Activated CD8-positive, alpha-beta memory T cell treated with anti-CD3 and anti-CD28 coated beads, Interleukin-2, amount 10 ng/mL, durations not matched to agents 7 days and 5 days (primary cell): Measurements from ENCODE around the gene HNRNPM. TPM values are rescaled to one million over a fixed set of nuclear protein-coding genes. Genes with fewer than 3 reads are reported as not detected.

ENCODE experiments used
- ATAC-seq: fragments of 150-1000 bp; cut with Tn5 transposase; one replicate; pipeline ENCODE4 v1.10.0; 2021; ENCODE audit warnings: moderate library complexity
- CTCF ChIA-PET: fragments of 350-600 bp; sonication (Branson Sonifier 250); formaldehyde crosslinking; loops from one replicate; lab custom pipeline; 2021; ENCODE audit warnings: antibody characterized with exemption; lab: Charles Lee
- DNase-seq: peaks from one replicate; pipeline ENCODE4 v3.0.0-alpha.2; 2020
- H3K27ac Mint-ChIP-seq: one replicate; pipeline ENCODE4 v1.8.0; 2021; ENCODE audit warnings: mild to moderate bottlenecking, mixed read lengths
- H3K27me3 Mint-ChIP-seq: one replicate; pipeline ENCODE4 v1.8.0; 2021; ENCODE audit warnings: mixed read lengths
- H3K36me3 Mint-ChIP-seq: one replicate; pipeline ENCODE4 v1.8.0; 2021; ENCODE audit warnings: mild to moderate bottlenecking, mixed read lengths
- H3K4me1 Mint-ChIP-seq: one replicate; pipeline ENCODE4 v1.8.0; 2021; ENCODE audit warnings: mixed read lengths
- H3K4me3 Mint-ChIP-seq: one replicate; pipeline ENCODE4 v1.8.0; 2021; ENCODE audit warnings: mild to moderate bottlenecking, moderate library complexity, mixed read lengths
- H3K9me3 Mint-ChIP-seq: one replicate; pipeline ENCODE4 v1.8.0; 2022; ENCODE audit warnings: low read depth, mixed read lengths
- total RNA-seq, 2 experiments: library from RNA; stranded (reverse); gene quantifications; one replicate each; pipeline ENCODE4 v1.2.3, GENCODE V29; 2021

The HNRNPM gene
- total RNA-seq, 2 experiments from 2014 or later = 226 to 309 TPM

GRCh38 chr19:8501516-8501915 is 56.7 kb downstream of the HNRNPM start:
- no peaks in the 10 kb centered on the region for H3K9me3 Mint-ChIP-seq
- peaks cover 19% of the 10 kb centered on the region for H3K4me1 Mint-ChIP-seq
- ATAC-seq (no peak), DNase-seq (no peak)
- no peaks in the 10 kb centered on the region for H3K36me3 Mint-ChIP-seq
- no peak overlapping the region for H3K4me3 Mint-ChIP-seq
- no peaks in the 10 kb centered on the region for H3K27me3 Mint-ChIP-seq
- CTCF ChIA-PET = no interaction called here
- no peak overlapping the region for H3K27ac Mint-ChIP-seq

- DNase-seq (no peak), ATAC-seq (no peak)
- Mint-ChIP-seq H3K4me1 (peaks cover 20% of the 10 kb centered on the region), H3K9me3 (no peaks in the 10 kb centered on the region), H3K27me3 (no peaks in the 10 kb centered on the region), H3K27ac (no peak overlapping the region), H3K4me3 (no peak overlapping the region), H3K36me3 (no peaks in the 10 kb centered on the region)
- CTCF ChIA-PET = no interaction called here
These were observed 57.2 kb downstream of the HNRNPM start for GRCh38 chr19:8501981-8502380.

- H3K4me1 Mint-ChIP-seq = peaks cover 20% of the 10 kb centered on the region
- H3K36me3 Mint-ChIP-seq = no peaks in the 10 kb centered on the region
- ATAC-seq (no peak), DNase-seq (no peak)
- CTCF ChIA-PET = interaction anchor here (0.9 to 1.6 kb wide), 4 partner anchors 9 to 77 kb away, joined by 3 to 6 read pairs (median 3); no protein-coding TSS in a partner anchor
- no peaks in the 10 kb centered on the region for H3K9me3 Mint-ChIP-seq
- no peak overlapping the region for H3K4me3 Mint-ChIP-seq
- H3K27ac Mint-ChIP-seq = no peak overlapping the region
- H3K27me3 Mint-ChIP-seq = no peaks in the 10 kb centered on the region
These were observed 58.7 kb downstream of the HNRNPM start for GRCh38 chr19:8503510-8503909.

DNA sequence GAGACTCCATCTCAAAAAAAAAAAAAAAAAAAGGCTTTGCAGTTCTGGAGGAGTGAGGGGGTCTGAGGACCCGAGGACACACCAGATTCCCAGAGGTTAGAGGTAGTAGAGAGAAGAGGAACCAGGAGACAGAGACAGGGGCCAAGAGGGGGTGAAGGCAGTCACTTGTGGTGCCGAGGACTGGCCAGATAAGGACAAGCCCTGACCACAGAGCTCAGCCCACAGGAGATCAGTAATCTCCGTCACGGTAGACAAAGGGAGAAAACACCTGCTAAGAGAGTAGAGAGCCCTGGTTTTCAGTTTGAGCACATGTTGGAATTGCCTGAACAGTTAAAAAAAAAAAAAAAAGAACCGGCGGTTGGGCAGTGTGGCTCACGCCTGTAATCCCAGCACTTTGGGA is 59.4 kb downstream of the HNRNPM start:
- Mint-ChIP-seq H3K36me3 (no peaks in the 10 kb centered on the region), H3K27ac (no peak overlapping the region), H3K9me3 (no peaks in the 10 kb centered on the region), H3K4me3 (no peak overlapping the region), H3K27me3 (no peaks in the 10 kb centered on the region), H3K4me1 (peaks cover 20% of the 10 kb centered on the region)
- DNase-seq = no peak
- ATAC-seq = no peak
- CTCF ChIA-PET = interaction anchor here (0.9 to 4.0 kb wide), 8 partner anchors 10 to 92 kb away, joined by 3 to 40 read pairs (median 9); partner anchors contain the start of genes HNRNPM, MARCHF2 and ZNF414

DNA sequence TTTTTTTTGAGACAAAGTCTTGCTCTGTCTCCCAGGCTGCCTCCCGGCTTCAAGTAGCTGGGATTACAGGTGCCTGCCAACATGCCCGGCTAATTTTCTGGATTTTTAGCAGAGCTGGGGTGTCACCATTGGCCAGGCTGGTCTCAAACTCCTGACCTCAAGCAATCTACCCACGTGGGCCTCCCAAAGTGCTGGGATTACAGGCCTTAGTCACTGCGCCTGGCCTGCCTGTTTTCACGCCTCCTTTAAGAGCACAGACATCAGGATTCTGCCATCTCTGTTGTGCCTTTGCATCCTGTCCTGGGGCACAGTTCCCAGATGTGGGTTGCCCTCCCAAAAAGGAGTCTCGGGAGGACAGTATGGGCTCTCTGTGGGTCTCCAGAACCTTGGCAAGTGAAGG is 60.1 kb downstream of the HNRNPM start:
- H3K4me1 Mint-ChIP-seq = peaks cover 20% of the 10 kb centered on the region
- H3K36me3 Mint-ChIP-seq = no peaks in the 10 kb centered on the region
- CTCF ChIA-PET = interaction anchor here (0.7 to 4.0 kb wide), 13 partner anchors 9 to 165 kb away, joined by 3 to 40 read pairs (median 7); partner anchors contain the start of genes HNRNPM, MARCHF2, MYO1F and ZNF414
- no peak overlapping the region for H3K27ac Mint-ChIP-seq
- ATAC-seq (no peak), DNase-seq (no peak)
- H3K9me3 Mint-ChIP-seq = no peaks in the 10 kb centered on the region
- H3K4me3 Mint-ChIP-seq = peak overlapping the region; percentile 29
- H3K27me3 Mint-ChIP-seq = no peaks in the 10 kb centered on the region

DNA sequence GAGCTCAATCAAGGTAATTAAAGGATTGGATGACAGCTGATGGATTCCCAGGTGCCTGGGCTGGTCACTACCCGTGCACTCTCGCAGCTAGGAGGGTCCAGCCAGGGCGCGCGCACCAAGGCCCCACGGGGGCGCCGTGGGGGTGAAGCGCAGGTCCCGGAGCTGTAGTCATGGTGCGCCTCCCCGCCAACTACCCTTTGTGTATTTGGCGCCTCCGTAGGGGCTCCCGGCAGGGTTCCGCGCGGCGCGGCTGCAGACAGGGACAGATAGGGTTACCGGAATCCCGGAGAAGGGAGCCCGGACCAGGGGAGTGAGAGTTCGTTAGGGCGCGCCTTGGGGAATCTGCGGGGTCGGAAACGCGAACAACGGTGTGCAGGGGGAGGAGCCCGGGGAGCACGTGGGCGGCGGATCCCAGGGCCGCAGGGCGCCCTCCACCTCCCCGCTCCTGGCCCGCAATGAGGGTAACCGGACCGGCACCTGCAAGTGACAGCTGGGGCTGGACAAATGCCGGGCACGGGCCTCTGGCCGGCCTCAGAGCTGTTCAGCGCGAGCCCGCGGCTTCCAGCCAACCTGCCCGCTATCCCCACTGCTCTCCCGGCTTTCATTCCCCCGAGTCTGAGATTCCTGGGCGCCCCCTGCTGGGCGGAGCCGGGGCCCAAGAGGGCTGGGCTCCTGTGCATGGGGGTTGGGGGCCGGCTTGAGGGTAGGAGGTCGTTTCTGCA is 61.1 kb downstream of the HNRNPM start:
- H3K9me3 Mint-ChIP-seq = no peaks in the 10 kb centered on the region
- H3K27me3 Mint-ChIP-seq = no peaks in the 10 kb centered on the region
- CTCF ChIA-PET = interaction anchor here (0.6 to 4.0 kb wide), 18 partner anchors 8 to 166 kb away, joined by 3 to 40 read pairs (median 6); partner anchors contain the start of genes HNRNPM, MARCHF2, MYO1F and ZNF414
- H3K4me1 Mint-ChIP-seq = peaks cover 15% of the 10 kb centered on the region
- H3K4me3 Mint-ChIP-seq = peak overlapping the region; percentile 82
- H3K27ac Mint-ChIP-seq = peak overlapping the region; percentile 78
- peak; percentile 71 for DNase-seq
- peak; percentile 83 for ATAC-seq
- no peaks in the 10 kb centered on the region for H3K36me3 Mint-ChIP-seq

DNA sequence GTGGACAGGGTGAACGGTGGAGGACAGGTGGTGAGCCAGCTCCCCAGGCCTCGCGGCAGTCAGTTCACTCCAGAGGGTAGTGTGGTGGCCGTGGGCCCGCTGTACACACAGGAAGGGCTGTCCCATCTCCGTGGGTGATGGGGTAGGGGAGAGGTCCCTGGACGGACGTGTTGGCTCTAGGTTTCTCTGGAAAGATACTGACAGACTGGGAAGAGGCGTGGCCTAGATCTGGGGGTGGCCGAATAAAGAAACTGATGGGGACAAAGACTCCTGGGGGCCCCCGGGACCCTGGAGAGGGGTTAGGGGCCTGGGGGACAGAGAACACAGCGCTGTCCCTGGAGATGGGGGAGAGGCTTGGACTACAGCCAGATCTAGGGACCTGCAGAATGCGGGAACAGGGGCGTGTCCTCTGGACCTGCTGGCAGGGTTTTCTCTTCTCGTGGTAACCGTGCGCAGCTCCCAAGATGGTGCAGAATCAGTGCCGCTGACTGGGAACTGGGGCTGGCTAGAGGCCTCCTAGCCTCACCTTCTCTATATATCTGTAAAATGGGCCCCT is 61.7 kb downstream of the HNRNPM start:
- no peak for ATAC-seq

GRCh38 chr19:8510589-8511115 is 65.9 kb downstream of the HNRNPM start:
- CTCF ChIA-PET = no interaction called here
- H3K4me3 Mint-ChIP-seq = no peak overlapping the region
- H3K27me3 Mint-ChIP-seq = no peaks in the 10 kb centered on the region
- no peaks in the 10 kb centered on the region for H3K9me3 Mint-ChIP-seq
- DNase-seq (no peak), ATAC-seq (no peak)
- H3K36me3 Mint-ChIP-seq = peaks cover 5% of the 10 kb centered on the region
- H3K4me1 Mint-ChIP-seq = peaks cover 35% of the 10 kb centered on the region
- H3K27ac Mint-ChIP-seq = no peak overlapping the region

More for the DNA sequence above, 61.7 kb downstream of the HNRNPM start:
- no peak for DNase-seq
- Mint-ChIP-seq H3K36me3 (no peaks in the 10 kb centered on the region), H3K27ac (peak overlapping the region; percentile 60), H3K4me3 (peak overlapping the region; percentile 82), H3K4me1 (peaks cover 15% of the 10 kb centered on the region), H3K27me3 (no peaks in the 10 kb centered on the region), H3K9me3 (no peaks in the 10 kb centered on the region)
- CTCF ChIA-PET = interaction anchor here (0.8 to 4.0 kb wide), 13 partner anchors 10 to 166 kb away, joined by 3 to 40 read pairs (median 7); partner anchors contain the start of genes HNRNPM, MARCHF2 and MYO1F

DNA sequence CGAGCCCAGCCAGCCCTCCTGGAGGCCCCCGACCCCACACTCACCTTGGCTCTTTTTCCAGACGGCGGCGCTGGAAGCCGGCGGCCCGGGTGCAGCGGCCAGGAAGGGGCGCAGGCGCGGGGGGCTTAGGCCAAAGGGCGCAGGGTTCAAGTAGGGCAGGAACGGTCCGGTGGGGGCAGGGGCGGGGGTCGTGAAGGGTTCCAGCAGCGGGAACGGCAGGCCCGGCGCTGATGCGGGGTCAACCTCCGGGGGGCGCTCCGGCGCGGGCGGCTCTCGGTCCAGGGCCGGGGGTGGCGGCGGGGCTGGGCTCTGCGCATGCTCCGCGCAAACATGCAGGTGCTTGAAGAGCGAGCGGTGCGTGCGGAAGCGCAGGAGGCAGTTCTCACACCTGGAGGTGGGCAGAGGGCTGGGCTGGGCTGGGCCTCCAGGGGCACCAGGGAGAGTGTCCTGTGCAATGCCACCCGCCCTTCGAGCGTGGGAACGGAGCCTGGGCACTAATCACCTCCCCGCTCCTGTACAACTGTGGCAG is 66.9 kb downstream of the HNRNPM start:
- Mint-ChIP-seq H3K9me3 (no peaks in the 10 kb centered on the region), H3K27ac (no peak overlapping the region), H3K4me1 (peaks cover 37% of the 10 kb centered on the region), H3K36me3 (peaks cover 5% of the 10 kb centered on the region), H3K27me3 (no peaks in the 10 kb centered on the region), H3K4me3 (no peak overlapping the region)
- CTCF ChIA-PET = interaction anchor here (9.9 kb wide), 1 partner anchor 66 kb away, joined by 136 read pairs; the partner anchor contains the start of gene MYO1F
- DNase-seq = no peak
- no peak for ATAC-seq

- H3K9me3 Mint-ChIP-seq = no peaks in the 10 kb centered on the region
- CTCF ChIA-PET = interaction anchor here (1.3 to 9.9 kb wide), 7 partner anchors 7 to 246 kb away, joined by 3 to 136 read pairs (median 11); partner anchors contain the start of genes MARCHF2 and MYO1F
These were observed 67.6 kb downstream of the HNRNPM start for GRCh38 chr19:8512115-8512967.

GRCh38 chr19:8513036-8513686 is 68.4 kb downstream of the HNRNPM start:
- H3K4me1 Mint-ChIP-seq = peaks cover 52% of the 10 kb centered on the region
- CTCF ChIA-PET = interaction anchor here (0.5 to 9.9 kb wide), 15 partner anchors 8 to 334 kb away, joined by 3 to 136 read pairs (median 4); partner anchors contain the start of genes MARCHF2 and MYO1F

More at GRCh38 chr19:8512115-8512967, 67.6 kb downstream of the HNRNPM start:
- DNase-seq (no peak), ATAC-seq (no peak)
- Mint-ChIP-seq H3K4me1 (peaks cover 44% of the 10 kb centered on the region), H3K27me3 (no peaks in the 10 kb centered on the region), H3K4me3 (peak overlapping the region; percentile 41), H3K27ac (peak overlapping the region; percentile 64), H3K36me3 (peaks cover 5% of the 10 kb centered on the region)

More at GRCh38 chr19:8513036-8513686, 68.4 kb downstream of the HNRNPM start:
- DNase-seq (no peak), ATAC-seq (no peak)
- Mint-ChIP-seq H3K4me3 (peak overlapping the region; percentile 80), H3K36me3 (peaks cover 7% of the 10 kb centered on the region), H3K27me3 (no peaks in the 10 kb centered on the region), H3K27ac (peak overlapping the region; percentile 98), H3K9me3 (no peaks in the 10 kb centered on the region)
